ENCODE data around the gene DLG5.

GRCh38 chr10:77874872-77875271 is 51.7 kb downstream of the DLG5 start:
- no peak for TF ChIP-seq CTCF (IDR thresholded peaks at IDR 0.05 in 4 of 5, conservative IDR thresholded peaks at IDR 0.05 in 1 of 5)
- TF ChIP-seq POLR2A (IDR thresholded peaks at IDR 0.05), result no peak

All from gastrocnemius medialis (tissue), 4 donors.